GM23338 (cell line): ENCODE data around the gene UPK1A.

Source experiments
- CREB1 ChIP-seq: fragments of 250-450 bp; sonication (Bioruptor Pico); IDR thresholded peaks from 2 replicates; pipeline ENCODE4 v1.5.0; 2020; ENCODE audit warnings: low read depth, mild to moderate bottlenecking, moderate library complexity
- CTCF ChIP-seq, 2 experiments: fragments of 200-600 bp in 1 of 2; sonication (generic) in 1 of 2; conservative IDR thresholded peaks; 2 replicates each; pipeline versions ENCODE4 v1.5.1 to v1.6.1; 2016 to 2017; ENCODE audit warnings: antibody characterized with exemption in 2 of 2, low read depth in 2 of 2, mild to moderate bottlenecking in 2 of 2, moderate library complexity in 1 of 2
- EZH2 ChIP-seq: fragments of 200-600 bp; sonication (generic); IDR thresholded peaks from one replicate; pipeline ENCODE4 v1.8.0; 2017; ENCODE audit warnings: antibody characterized with exemption, mild to moderate bottlenecking, low read depth; ENCODE audit not compliant: unreplicated experiment
- EZH2phosphoT487 ChIP-seq: fragments of 200-600 bp; sonication (generic); IDR thresholded peaks from one replicate; pipeline ENCODE4 v1.8.1; 2018; ENCODE audit warnings: antibody characterized with exemption; ENCODE audit not compliant: unreplicated experiment
- JUNB ChIP-seq: IDR thresholded peaks from one replicate; pipeline ENCODE4 v1.6.1; 2016; ENCODE audit warnings: antibody characterized with exemption; ENCODE audit not compliant: unreplicated experiment
- POLR2AphosphoS5 ChIP-seq: IDR thresholded peaks from 2 replicates; pipeline ENCODE4 v1.6.1; 2016; ENCODE audit warnings: antibody characterized with exemption, low read depth
- REST ChIP-seq: IDR thresholded peaks from one replicate; pipeline ENCODE4 v1.6.1; 2018; ENCODE audit warnings: antibody characterized with exemption; ENCODE audit not compliant: unreplicated experiment
- ZNF331 ChIP-seq: fragments of 250-450 bp; sonication (Bioruptor Pico); IDR thresholded peaks from 2 replicates; pipeline ENCODE4 v1.5.0; 2020; ENCODE audit warnings: low read depth, mild to moderate bottlenecking, moderate library complexity
- ZNF462 ChIP-seq: fragments of 250-450 bp; sonication (Bioruptor Pico); IDR thresholded peaks from 2 replicates; pipeline ENCODE4 v1.5.0; 2020; ENCODE audit warnings: mild to moderate bottlenecking, moderate library complexity

GRCh38 chr19:35642798-35643254, 23.5 kb upstream of the UPK1A start:
- no peak for TF ChIP-seq CTCF (conservative IDR thresholded peaks at IDR 0.05; ENCODE audit: low read depth in 2 of 2)
- no peak for TF ChIP-seq ZNF331 (CRISPR knock-in tag)
- TF ChIP-seq POLR2AphosphoS5 = no peak
- no peak for TF ChIP-seq EZH2phosphoT487
- no peak for TF ChIP-seq EZH2
- TF ChIP-seq JUNB = no peak
- TF ChIP-seq CREB1 (CRISPR knock-in tag) = no peak
- TF ChIP-seq ZNF462 = no peak
- TF ChIP-seq REST = no peak
